Body of pancreas (tissue), 4 donors: ENCODE data around the gene SPAG9.
A peak's percentile ranks its signal among the peaks of the same experiment; 100 is the strongest.

ENCODE experiments used
- CTCF ChIP-seq, 7 experiments: fragments of 450-650 bp in 4 of 7; fragments of 200-600 bp in 3 of 7; sonication (generic) in 3 of 7; IDR thresholded peaks; one replicate each; pipeline ENCODE4 v1.5.1; 2016 to 2019; ENCODE audit warnings: antibody characterized with exemption in 7 of 7
- POLR2A ChIP-seq, 3 donors: fragments of 450-650 bp; IDR thresholded peaks; one replicate each; pipeline ENCODE4 v1.6.1; 2016; ENCODE audit warnings: antibody characterized with exemption in 3 of 3, mild to moderate bottlenecking in 2 of 3

- TF ChIP-seq POLR2A (IDR thresholded peaks at IDR 0.05) (peak in 1 of 3 donors; percentile 27), CTCF (IDR thresholded peaks at IDR 0.05) (no peak)
These were observed 172.7 kb downstream of the SPAG9 start for GRCh38 chr17:50947782-50948543.
